OCI-LY3 (cell line): ENCODE data around the gene SCARB1.

ENCODE experiments used
- H2AFZ ChIP-seq: fragments of 200-600, 300-600 bp; shearing (Covaris generic); 2 replicates; pipeline ENCODE4 v1.6.0; 2014; ENCODE audit warnings: antibody characterized with exemption, low read depth, low read length
- H3K27ac ChIP-seq: fragments of 200-600, 300-600 bp; sonication (generic); 2 replicates; pipeline ENCODE4 v1.5.1; 2014; ENCODE audit warnings: mild to moderate bottlenecking, low read length, moderate library complexity, mixed read lengths
- H3K27me3 ChIP-seq: fragments of 200-600, 300-600 bp; sonication (generic); 2 replicates; pipeline ENCODE4 v1.6.1; 2014; ENCODE audit warnings: low read depth, low read length, mixed read lengths
- H3K36me3 ChIP-seq: fragments of 200-600, 300-600 bp; sonication (generic); replicated peaks from 2 replicates; pipeline ENCODE3; 2014; ENCODE audit warnings: low read depth, low read length, mixed read lengths
- H3K4me1 ChIP-seq: fragments of 300-600, 200-600 bp; sonication (generic); 2 replicates; pipeline ENCODE4 v1.6.1; 2014; ENCODE audit warnings: low read length, mixed read lengths
- H3K4me2 ChIP-seq: fragments of 200-600, 300-600 bp; sonication (generic); 2 replicates; pipeline ENCODE4 v1.6.1; 2014; ENCODE audit warnings: low read length, mixed read lengths
- H3K4me3 ChIP-seq: fragments of 300-600, 200-600 bp; sonication (generic); 2 replicates; pipeline ENCODE4 v1.5.1; 2014; ENCODE audit warnings: antibody characterized with exemption, mild to moderate bottlenecking, low read length, moderate library complexity
- H3K79me2 ChIP-seq: fragments of 300-600, 200-600 bp; shearing (Covaris generic); 2 replicates; pipeline ENCODE4 v1.6.1; 2014; ENCODE audit warnings: mild to moderate bottlenecking, low read length, mixed read lengths
- H3K9ac ChIP-seq: fragments of 300-600, 200-600 bp; shearing (Covaris generic); 2 replicates; pipeline ENCODE4 v1.6.0; 2014; ENCODE audit warnings: mild to moderate bottlenecking, low read length, moderate library complexity
- H3K9me3 ChIP-seq: fragments of 200-600, 300-600 bp; shearing (Covaris generic); 2 replicates; pipeline ENCODE4 v1.6.1; 2014; ENCODE audit warnings: low read length, mixed read lengths; ENCODE audit not compliant: insufficient read depth
- H4K20me1 ChIP-seq: fragments of 200-600, 300-600 bp; sonication (generic); 2 replicates; pipeline ENCODE4 v1.6.1; 2016; ENCODE audit warnings: low read length, mixed read lengths; ENCODE audit not compliant: insufficient read depth
- CTCF ChIP-seq: fragments of 200-600, 300-600 bp; sonication (generic); IDR thresholded peaks from 2 replicates; pipeline ENCODE4 v1.5.1; 2014; ENCODE audit warnings: antibody characterized with exemption, low read length, low read depth
- EZH2phosphoT487 ChIP-seq: fragments of 200-600 bp; shearing (Covaris generic); IDR thresholded peaks from 2 replicates; pipeline ENCODE4 v1.6.1; 2018; ENCODE audit warnings: antibody characterized with exemption, mixed run types, low read depth

The SCARB1 gene

GRCh38 chr12:124754491-124754890 is 109.2 kb downstream of the SCARB1 start:
- no peak for TF ChIP-seq CTCF
- no peaks in the 10 kb centered on the region for H3K36me3 ChIP-seq
- no peak overlapping the region for H2AFZ ChIP-seq
- peaks cover 41% of the 10 kb centered on the region for H3K27me3 ChIP-seq
- H4K20me1 ChIP-seq, result no peaks in the 10 kb centered on the region
- no peak overlapping the region for H3K9ac ChIP-seq
- no peaks in the 10 kb centered on the region for H3K4me1 ChIP-seq
- no peak overlapping the region for H3K4me2 ChIP-seq
- H3K27ac ChIP-seq, result no peak overlapping the region
- H3K9me3 ChIP-seq, result 0 out of 2 replicates have a peak, but pooled peaks cover 4% of the 10 kb centered on the region
- no peak overlapping the region for H3K4me3 ChIP-seq
- H3K79me2 ChIP-seq, result no peaks in the 10 kb centered on the region

DNA sequence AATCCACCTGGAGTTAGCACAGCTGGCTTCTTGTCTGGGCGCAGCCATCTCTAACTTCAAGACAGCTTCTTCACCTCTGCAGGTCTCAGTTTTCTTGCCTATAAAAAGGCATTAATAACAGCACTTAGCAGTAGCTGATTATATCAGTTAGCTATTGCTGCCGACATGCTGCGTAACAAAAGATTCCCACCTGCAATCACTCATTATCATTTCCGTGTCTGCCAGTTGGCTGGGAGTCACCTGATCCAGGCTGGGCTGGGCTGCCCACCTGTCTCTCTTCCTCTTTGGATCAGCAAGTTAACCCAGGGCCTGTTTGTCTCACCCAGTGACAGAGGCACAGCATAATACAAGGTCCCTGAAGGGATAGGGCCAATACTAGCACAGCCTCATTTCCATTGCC is 109.7 kb downstream of the SCARB1 start:
- Histone ChIP-seq H3K4me3 (no peak overlapping the region), H3K4me1 (no peaks in the 10 kb centered on the region), H3K4me2 (no peak overlapping the region), H3K36me3 (no peaks in the 10 kb centered on the region), H3K9me3 (0 out of 2 replicates have a peak, but pooled peaks cover 4% of the 10 kb centered on the region), H3K27me3 (peaks cover 39% of the 10 kb centered on the region), H2AFZ (no peak overlapping the region), H3K9ac (no peak overlapping the region), H3K79me2 (no peaks in the 10 kb centered on the region), H3K27ac (no peak overlapping the region), H4K20me1 (no peaks in the 10 kb centered on the region)
- TF ChIP-seq EZH2phosphoT487 (no peak), CTCF (no peak)

GRCh38 chr12:124753228-124753591 is 110.5 kb downstream of the SCARB1 start:
- TF ChIP-seq CTCF (no peak), EZH2phosphoT487 (no peak)
- H4K20me1 ChIP-seq, result no peaks in the 10 kb centered on the region
- no peak overlapping the region for H3K4me2 ChIP-seq
- H3K27me3 ChIP-seq, result peaks cover 39% of the 10 kb centered on the region
- no peak overlapping the region for H2AFZ ChIP-seq
- H3K9ac ChIP-seq, result no peak overlapping the region
- H3K36me3 ChIP-seq, result no peaks in the 10 kb centered on the region
- no peaks in the 10 kb centered on the region for H3K79me2 ChIP-seq
- H3K4me1 ChIP-seq, result no peaks in the 10 kb centered on the region
- no peak overlapping the region for H3K27ac ChIP-seq
- H3K9me3 ChIP-seq, result 0 out of 2 replicates have a peak, but pooled peaks cover 4% of the 10 kb centered on the region
- H3K4me3 ChIP-seq, result no peak overlapping the region

DNA sequence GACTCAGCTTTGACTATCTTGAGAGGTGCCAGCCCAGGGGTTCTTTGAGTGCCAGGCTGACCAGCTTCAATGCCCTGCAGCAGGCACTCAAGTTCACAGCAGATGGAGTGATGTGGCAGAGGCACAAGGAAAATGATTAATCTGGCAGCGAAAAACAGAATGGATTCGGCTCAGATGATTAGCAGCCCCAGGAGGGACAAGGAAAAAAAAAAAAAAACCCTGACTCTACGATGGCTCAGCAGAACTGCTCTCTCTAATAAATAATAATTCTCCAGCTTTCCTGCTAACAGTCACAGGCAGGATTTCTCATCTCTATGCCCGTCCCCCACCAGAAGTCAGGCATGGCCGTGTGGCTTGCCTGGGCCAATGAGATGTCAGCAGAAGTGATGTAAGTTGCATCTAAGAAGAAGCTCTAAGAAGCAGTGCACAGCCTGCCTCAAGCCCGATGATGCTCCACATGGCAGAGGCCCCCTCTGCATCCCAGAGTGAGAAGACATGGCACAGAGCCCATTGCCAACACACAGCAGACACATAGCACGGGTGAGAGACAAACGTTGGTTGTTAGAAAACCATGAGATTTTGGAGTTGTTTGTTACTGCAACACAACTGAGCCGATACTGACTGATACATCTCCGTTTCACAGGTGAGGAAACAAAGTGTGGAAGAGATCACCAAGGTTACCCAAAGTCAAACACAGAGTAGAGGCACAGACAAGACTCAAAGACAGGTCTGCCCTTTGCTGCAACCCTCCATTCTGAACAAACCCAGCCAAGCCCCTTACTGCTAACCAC is 111.0 kb downstream of the SCARB1 start:
- Histone ChIP-seq H3K9me3 (0 out of 2 replicates have a peak, but pooled peaks cover 4% of the 10 kb centered on the region), H3K4me1 (peaks cover 1% of the 10 kb centered on the region; the same call in 1 of the 2 replicates), H3K9ac (no peak overlapping the region), H3K27me3 (peaks cover 40% of the 10 kb centered on the region), H4K20me1 (no peaks in the 10 kb centered on the region), H3K4me3 (no peak overlapping the region), H3K79me2 (no peaks in the 10 kb centered on the region), H3K27ac (no peak overlapping the region), H3K36me3 (no peaks in the 10 kb centered on the region), H2AFZ (no peak overlapping the region), H3K4me2 (no peak overlapping the region)
- no peak for TF ChIP-seq CTCF
- no peak for TF ChIP-seq EZH2phosphoT487
